GM12873 (cell line): Measurements from ENCODE around the gene SPAG5.

Experiments
- CTCF ChIP-seq: IDR thresholded peaks from 2 replicates; pipeline ENCODE4 v1.5.1; 2012; ENCODE audit warnings: low read depth, mild to moderate bottlenecking, moderate library complexity, low read length, control low read depth; ENCODE audit not compliant: insufficient read depth; ENCODE audit errors: missing control alignments

The SPAG5 gene

DNA sequence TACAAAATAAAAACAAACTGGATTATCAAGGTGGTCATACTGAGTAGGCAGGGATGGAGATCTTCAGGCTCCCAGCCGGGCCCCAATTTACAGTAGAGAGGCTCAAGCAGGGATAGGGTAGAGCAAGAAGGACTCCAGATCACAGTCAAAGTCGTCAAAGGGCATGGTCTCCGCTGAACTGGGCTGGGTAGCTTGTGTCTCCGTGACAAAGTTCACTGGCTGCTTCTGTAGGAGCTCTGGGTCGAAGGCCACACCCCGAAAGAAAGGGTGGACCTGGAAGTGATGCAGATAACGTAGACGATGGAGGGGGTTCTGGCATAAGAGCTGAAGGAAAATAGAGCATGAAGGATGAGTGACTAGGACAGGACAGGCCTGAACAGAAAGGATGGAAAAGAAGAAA, 11.6 kb upstream of the SPAG5 start:
- no peak for TF ChIP-seq CTCF

DNA sequence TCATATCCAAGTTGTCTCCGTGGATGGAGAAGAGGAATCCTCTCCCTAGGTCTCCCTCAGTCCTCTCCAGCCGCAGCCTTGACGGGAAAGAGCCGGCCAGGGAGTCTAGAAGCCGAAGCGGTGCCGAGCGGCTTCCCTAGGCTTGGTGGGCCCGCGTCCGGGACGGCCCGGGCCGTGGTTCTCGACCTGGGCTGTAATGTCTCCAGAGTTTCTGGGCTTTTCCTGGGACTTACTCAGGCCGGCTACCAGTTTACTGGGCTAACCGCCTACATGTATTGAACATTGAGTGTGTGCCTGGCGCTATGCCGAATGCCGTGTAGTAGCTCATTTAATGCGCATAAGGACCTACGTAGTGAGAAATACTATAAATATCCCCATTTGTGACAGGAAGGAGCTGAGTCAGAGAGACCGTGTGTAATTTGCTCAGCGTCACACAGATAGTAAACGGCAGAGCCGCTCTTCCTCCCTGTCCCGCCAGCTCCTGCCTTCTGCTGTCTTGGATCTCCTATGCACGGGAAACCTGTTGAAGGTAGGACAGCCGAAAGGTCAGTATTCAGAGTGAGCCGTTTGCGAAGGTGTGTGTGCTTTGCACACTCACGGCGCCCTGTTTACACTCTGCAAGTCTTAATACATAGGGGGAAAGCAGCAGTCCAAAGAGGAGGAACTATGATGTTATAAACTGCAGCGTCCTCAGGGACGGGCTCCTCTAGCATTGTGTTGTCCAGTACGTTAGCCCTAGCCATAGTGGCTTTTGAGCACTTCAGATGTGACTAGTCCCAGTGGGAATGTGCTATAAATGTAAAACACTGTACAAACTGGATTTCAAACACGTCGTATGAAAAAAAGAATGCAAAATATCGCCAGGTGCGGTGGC, 723 bp upstream of the SPAG5 start:
- TF ChIP-seq CTCF, result no peak

DNA sequence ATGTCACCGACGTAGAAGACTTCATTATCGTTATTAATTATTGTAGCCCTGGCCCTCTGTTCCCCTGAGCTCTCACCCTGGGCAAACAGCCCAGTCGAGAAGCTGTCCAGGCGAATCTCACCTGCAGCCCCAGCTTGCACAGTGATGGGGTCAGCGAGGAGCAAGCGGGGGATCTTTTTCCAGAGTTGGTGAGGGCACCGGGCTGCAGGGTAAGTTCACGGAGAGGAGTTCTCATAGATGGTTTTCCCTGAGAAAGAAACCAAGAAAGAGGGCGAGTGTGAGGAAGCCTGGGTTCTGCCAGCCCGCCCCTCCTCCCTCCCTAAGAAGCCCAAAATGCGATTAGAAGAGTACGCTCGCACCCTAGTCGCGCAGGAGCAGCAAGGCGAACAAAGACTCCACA, 436 bp downstream of the SPAG5 start:
- no peak for TF ChIP-seq CTCF

DNA sequence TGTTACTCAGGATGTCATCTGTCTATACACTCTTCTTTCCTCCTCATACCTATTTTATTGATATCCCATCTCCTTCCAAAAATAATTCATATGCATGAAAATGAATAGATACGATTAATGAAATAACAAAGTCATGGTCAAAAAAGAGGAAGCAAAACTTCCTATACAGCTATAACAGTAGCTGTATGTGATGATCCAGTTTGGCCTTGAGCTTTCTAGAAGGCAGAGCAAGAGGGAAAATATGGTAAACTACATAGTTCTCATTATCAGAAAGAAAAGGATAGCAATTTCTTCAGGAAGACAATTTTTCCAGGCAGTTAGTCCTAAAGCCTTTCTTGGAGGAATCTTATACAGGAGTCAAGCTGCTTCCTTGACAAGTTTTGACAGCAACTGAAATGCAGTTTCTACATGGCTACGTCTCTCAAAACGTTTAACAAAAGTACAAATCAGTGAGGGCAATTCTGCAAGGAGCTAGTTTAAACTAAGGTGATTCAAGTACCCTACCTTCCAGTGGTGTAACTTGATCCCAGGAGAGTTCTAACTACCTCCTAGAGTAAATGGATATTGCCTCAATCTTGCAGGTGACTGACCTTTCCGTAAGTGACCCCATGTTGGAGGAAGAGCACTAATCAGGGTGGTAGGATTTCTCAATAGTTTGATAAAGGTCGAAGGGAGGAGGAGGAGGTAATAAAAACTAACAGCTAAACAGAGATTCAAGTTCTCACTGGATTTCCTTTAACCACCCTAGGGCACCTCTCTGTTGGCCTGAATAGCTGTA, 1.0 kb downstream of the SPAG5 start:
- TF ChIP-seq CTCF, result no peak

GRCh38 chr17:28592260-28592659, 6.6 kb downstream of the SPAG5 start:
- TF ChIP-seq CTCF, result no peak

GRCh38 chr17:28585851-28586250, 13.0 kb downstream of the SPAG5 start:
- no peak for TF ChIP-seq CTCF

DNA sequence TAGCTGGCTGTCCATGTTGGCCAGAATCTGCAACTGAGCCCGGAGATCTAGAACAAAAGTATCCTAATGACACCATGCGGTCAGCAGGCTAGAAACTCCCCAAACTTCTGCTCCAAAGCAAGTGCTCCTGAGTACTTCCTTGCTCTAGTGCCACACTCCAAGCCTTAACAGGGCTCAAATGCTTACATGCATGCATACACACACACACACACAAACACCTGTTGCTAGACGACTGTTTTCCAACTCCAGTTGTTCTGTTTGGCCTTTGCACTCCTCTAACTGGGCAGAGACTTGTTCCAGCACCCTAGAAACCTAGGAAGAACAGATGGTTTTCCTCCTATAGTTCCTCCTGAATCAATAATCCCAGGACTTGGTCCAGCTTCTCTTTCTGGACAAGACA, 14.4 kb downstream of the SPAG5 start:
- TF ChIP-seq CTCF, result no peak
